GM12865 (cell line): ENCODE results near the gene UGT1A9.
"Not testable (repeated sequence)": the region's sequence is repeated elsewhere in the genome, so short reads cannot be mapped to it uniquely, and the experiment has no call there.

Experiments used
- DNase-seq: peaks from one replicate; pipeline ENCODE4 v3.0.0; 2010; ENCODE audit warnings: low read depth
- H3K4me3 ChIP-seq: 2 replicates; pipeline ENCODE4 v1.5.1; 2011; ENCODE audit warnings: mild to moderate bottlenecking, low read depth, low read length, control low read depth
- CTCF ChIP-seq: IDR thresholded peaks from 2 replicates; pipeline ENCODE4 v1.5.1; 2011; ENCODE audit warnings: low read length, control low read depth, low read depth, inconsistent platforms; ENCODE audit not compliant: insufficient read depth; ENCODE audit errors: missing control alignments

The UGT1A9 gene

GRCh38 chr2:233650981-233651380 is 20.7 kb upstream of the UGT1A9 start:
- TF ChIP-seq CTCF = no peak

GRCh38 chr2:233651430-233651829 is 20.3 kb upstream of the UGT1A9 start:
- no peak overlapping the region for H3K4me3 ChIP-seq
- no peak for TF ChIP-seq CTCF
- no peak for DNase-seq

More at GRCh38 chr2:233650981-233651380, 20.7 kb upstream of the UGT1A9 start:
- no peak for DNase-seq
- H3K4me3 ChIP-seq = no peak overlapping the region

GRCh38 chr2:233654501-233654900 is 17.2 kb upstream of the UGT1A9 start:
- no peak for DNase-seq
- no peak overlapping the region for H3K4me3 ChIP-seq
- no peak for TF ChIP-seq CTCF

GRCh38 chr2:233655043-233655442 is 16.7 kb upstream of the UGT1A9 start:
- TF ChIP-seq CTCF = no peak
- no peak for DNase-seq
- no peak overlapping the region for H3K4me3 ChIP-seq

GRCh38 chr2:233655943-233656342 is 15.8 kb upstream of the UGT1A9 start:
- not testable (repeated sequence) for H3K4me3 ChIP-seq, DNase-seq

- DNase-seq = peak; percentile 32
- H3K4me3 ChIP-seq = no peak overlapping the region
- TF ChIP-seq CTCF = no peak
Observed at GRCh38 chr2:233656443-233656842, 15.3 kb upstream of the UGT1A9 start.

GRCh38 chr2:233658610-233659009 is 13.1 kb upstream of the UGT1A9 start:
- no peak for TF ChIP-seq CTCF
- DNase-seq = no peak
- no peak overlapping the region for H3K4me3 ChIP-seq

- no peak for TF ChIP-seq CTCF
- no peak overlapping the region for H3K4me3 ChIP-seq
- DNase-seq = no peak
Observed at GRCh38 chr2:233663911-233664310, 7.8 kb upstream of the UGT1A9 start.
